ENCODE measurements around the gene KDM3B. TPM values are rescaled to one million over a fixed set of nuclear protein-coding genes. Genes with fewer than 3 reads are reported as not detected.

KDM3B gene
- total RNA-seq, 1 experiment from 2014 or later, result 89.2 TPM

DNA sequence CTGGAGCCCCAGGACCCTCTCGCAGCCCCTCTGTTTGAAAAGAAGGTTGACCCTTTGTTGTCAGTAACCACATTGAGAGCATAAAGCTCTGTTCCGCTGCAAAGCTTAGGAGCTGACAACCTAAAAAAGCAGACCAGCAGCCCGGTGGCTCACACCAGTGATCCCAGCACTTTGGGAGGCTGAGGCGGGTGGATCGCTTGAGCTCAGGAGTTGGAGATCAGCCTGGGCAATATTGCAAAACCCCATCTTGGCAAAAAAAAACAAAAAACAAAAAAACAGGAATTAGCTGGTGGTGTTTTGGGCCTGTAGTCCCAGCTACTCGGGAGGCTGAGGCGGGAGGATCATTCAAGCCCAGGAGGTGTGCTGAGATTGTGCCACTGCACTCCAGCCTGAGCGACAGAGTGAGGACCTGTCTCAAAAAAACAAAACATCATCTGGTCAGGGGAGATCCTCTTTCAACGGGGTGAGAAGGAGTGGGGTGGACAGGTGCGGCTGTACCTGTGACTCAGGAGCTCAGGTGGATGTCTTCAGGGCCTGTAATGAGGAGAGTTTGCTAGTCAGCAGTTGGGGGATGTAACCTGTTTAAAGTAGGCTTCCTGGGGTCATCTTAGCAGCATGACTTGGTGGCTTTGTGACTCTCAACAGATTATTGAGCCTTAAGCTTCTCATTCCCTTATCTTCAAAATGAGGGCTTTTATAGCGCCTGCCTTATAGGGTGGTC is 85.7 kb downstream of the KDM3B start:
- Histone ChIP-seq H3K23ac (ENCODE audit: insufficient read length, low read depth, low read length) (no peak overlapping the region), H3K56ac (ENCODE audit: insufficient read length, low read depth, low read length) (no peak overlapping the region), H4K5ac (ENCODE audit: insufficient read length, low read depth, low read length) (no peak overlapping the region), H2BK5ac (ENCODE audit: insufficient read length, low read length) (no peak overlapping the region), H3T11ph (ENCODE audit: low read length) (no peak overlapping the region), H2AK5ac (ENCODE audit: insufficient read length, low read length) (no peak overlapping the region), H4K91ac (ENCODE audit: insufficient read length, low read depth, low read length) (no peak overlapping the region), H3K4me1 (ENCODE audit: insufficient read depth, low read length) (peaks cover 4% of the 10 kb centered on the region; the same call in 1 of the 2 replicates), H3K79me1 (ENCODE audit: insufficient read depth, low read depth, low read length, poor library complexity, severe bottlenecking) (no peaks in the 10 kb centered on the region), H2BK15ac (ENCODE audit: low read depth, low read length) (no peak overlapping the region), H3K79me2 (ENCODE audit: insufficient read depth, low read length) (no peaks in the 10 kb centered on the region), H3K27me3 (ENCODE audit: insufficient read depth, low read length) (no peaks in the 10 kb centered on the region), H3K9ac (ENCODE audit: extremely low read depth, insufficient read length, low read length) (no peak overlapping the region), H3K23me2 (ENCODE audit: insufficient read length, low read depth, low read length, poor library complexity, severe bottlenecking) (peaks cover 5% of the 10 kb centered on the region), H3K18ac (ENCODE audit: insufficient read length, low read depth, low read length) (peak overlapping the region; percentile 38), H4K8ac (replicated peaks; ENCODE audit: insufficient read length, low read depth, low read length) (no peak overlapping the region), H3K14ac (ENCODE audit: insufficient read depth, low read length) (no peak overlapping the region), H2BK120ac (ENCODE audit: low read depth, low read length, poor library complexity, severe bottlenecking) (no peak overlapping the region), H2AFZ (ENCODE audit: low read length) (no peak overlapping the region), H3K4ac (ENCODE audit: low read depth, low read length) (no peak overlapping the region), H2BK12ac (ENCODE audit: insufficient read length, low read depth, low read length) (no peak overlapping the region), H3K9me3 (ENCODE audit: control insufficient read depth, low read depth, low read length) (no peaks in the 10 kb centered on the region), H4K20me1 (ENCODE audit: control insufficient read depth, insufficient read depth, insufficient read length) (no peaks in the 10 kb centered on the region), H3K27ac (ENCODE audit: insufficient read length, low read depth, low read length) (no peak overlapping the region), H3K4me2 (ENCODE audit: insufficient read depth, insufficient read length, low read length) (peak overlapping the region; percentile 49), H2BK20ac (ENCODE audit: low read depth, low read length, poor library complexity, severe bottlenecking) (no peak overlapping the region)
- Mint-ChIP-seq H3K9me3 (no peaks in the 10 kb centered on the region), H3K4me3 (peak overlapping the region; percentile 74 to 94), H3K27ac (peak overlapping the region; percentile 28 to 78 (median 62); a peak in 5 of 7 replicates), H3K27me3 (ENCODE audit: low read depth) (no peaks in the 10 kb centered on the region), H3K4me1 (peaks cover 19 to 28% of the 10 kb centered on the region in 2 experiments), H3K36me3 (ENCODE audit: insufficient read depth in 1 of 3, low read depth in 3 of 3) (peaks cover 10 to 47% (median 39%) of the 10 kb centered on the region in 3 experiments)
- no peak for DNase-seq
- TF ChIP-seq CTCF (conservative IDR thresholded peaks at IDR 0.05), result no peak
- no CpG with 5 or more reads among the region's 11 CpGs for WGBS (ENCODE audit: extremely low coverage, insufficient read length, low lambda C conversion rate)
